NCI-H524 treated with DMSO at 0.1 percent for 48 hours (cell line): ENCODE measurements around the gene MRO.
"Not testable (repeated sequence)": the region's sequence is repeated elsewhere in the genome, so short reads cannot be mapped to it uniquely, and the experiment has no call there.

ENCODE experiments used
- DNase-seq: peaks from one replicate; lab custom pipeline; 2025; lab: John Stamatoyannopoulos, UW

Gene MRO

DNA sequence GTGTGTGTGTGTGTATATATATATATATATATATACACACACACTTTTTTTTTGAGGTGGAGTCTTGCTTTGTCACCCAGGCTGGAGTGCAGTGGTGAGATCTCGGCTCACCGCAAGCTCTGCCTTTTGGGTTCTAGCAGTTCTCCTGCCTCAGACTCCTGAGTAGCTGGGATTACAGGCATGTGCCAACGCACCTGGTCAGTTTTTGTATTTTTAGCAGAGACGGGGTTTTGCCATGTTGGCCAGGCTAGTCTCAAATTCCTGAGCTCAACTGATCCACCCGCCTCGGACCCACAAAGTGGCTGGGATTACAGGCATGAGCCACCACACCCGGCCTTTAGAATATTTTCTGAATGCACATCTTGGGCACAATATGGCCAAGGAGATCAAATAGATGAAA, 13.7 kb upstream of the MRO start:
- not testable (repeated sequence) for DNase-seq

DNA sequence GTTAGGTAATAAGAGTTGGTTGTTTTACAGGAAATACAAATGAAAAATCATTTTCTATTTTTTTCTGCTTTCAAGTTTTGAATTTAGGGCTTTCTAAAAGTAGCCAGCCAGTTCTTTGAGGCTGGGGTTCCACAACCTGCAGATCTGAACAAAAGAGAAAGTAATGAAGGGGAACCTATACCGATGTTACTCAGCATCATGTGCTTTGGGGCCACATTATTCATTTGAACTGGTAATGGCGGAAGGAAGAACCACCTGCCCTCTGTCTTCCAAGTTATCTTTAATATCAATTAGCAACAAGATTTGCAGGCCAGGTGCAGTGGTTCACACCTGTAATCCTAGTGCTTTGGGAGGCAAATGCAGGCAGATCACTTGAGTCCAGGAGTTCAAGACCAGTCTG, 12.9 kb upstream of the MRO start:
- DNase-seq = no peak

DNA sequence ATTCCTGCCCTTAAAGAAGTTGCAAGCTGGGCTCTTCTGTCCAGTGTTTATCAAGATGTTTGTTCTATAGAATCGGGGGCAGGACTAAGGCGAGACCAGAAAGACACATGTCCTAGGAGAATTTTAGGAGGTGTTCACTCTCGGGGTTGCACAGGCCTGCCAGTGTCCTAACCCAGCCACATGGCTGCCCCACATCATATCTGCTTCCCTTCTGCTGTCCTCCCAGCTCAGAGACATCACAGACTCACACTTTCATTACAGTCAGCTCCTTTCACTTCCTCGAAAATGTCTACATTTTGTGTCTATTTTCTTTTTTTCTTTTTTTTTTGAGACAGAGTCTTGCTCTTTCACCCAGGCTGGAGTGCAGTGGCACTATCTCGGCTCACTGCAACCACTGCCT, 10.7 kb upstream of the MRO start:
- DNase-seq = no peak

DNA sequence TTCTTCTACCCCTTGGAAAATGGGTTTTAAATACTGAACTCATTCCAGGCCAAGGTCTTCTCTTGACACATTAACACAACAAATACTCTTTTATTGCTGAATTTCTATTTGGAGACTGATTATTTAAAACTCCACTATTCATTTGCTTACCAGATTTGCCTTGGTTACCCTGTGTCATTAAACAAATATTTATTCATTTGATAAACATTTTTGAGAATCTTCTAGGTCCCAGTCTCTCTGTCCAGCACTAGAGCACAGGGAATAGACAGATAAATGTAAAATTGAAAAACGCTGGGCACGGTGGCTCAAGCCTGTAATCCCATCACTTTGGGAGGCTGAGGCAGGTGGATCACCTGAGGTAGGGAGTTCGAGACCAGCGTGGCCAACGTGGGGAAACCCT, 9.8 kb upstream of the MRO start:
- DNase-seq = no peak

DNA sequence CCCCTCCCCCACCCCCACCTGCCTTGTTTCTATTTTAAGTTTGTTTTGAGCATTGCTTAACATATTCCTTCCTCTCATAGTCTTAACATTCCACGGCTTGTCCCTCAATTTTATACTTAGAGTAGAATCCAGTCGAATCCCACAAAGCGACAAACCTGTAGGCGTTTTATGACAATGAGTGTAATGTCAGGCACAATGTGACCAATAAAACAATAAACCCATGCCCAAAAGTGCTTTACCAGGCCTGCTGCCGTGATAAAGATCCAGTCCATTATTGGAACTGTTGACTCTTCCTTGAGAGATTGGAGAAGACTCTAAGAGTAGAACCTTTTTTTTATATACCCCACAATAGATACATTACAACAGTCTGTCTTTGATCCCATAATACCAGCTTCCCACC, 6.2 kb upstream of the MRO start:
- DNase-seq = no peak

DNA sequence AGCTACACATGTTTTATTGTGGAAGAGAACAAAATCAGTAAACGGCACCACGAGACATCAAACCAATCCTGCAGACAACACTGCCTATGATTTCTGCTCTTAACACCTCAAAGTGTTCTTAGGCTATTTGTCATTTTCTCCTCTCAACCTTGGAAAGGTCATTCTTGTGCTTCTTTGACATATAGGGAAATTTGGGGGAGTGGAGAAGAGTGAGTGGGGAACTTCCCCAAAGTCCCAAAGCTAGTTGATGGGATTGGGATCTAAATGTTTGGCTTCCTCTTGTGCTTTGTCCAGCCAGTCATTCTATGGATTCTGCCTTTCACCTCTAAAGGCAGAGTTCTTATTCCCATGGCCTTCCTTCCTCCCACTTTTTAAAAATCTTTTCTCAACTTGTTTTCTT, 5.8 kb upstream of the MRO start:
- DNase-seq = no peak

DNA sequence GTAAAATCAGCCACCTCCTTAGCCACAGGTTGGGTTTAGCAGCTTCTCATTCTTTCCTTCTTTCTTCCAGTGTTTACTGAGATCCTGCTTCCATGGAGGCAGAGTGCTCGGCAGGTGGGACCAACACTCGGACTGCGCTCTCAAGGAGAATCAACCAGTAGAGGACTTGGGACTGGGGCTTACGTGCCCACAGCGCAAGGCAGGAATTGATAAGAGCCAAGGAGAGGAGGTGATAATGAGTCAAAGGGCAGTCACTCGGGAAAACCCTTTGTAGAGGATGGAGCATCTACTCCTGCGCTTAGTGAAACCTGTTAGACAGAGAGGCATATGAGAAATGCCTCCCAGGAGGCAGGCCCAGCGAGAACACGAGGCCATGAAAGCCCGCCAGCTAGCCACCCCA, 2.9 kb upstream of the MRO start:
- no peak for DNase-seq

DNA sequence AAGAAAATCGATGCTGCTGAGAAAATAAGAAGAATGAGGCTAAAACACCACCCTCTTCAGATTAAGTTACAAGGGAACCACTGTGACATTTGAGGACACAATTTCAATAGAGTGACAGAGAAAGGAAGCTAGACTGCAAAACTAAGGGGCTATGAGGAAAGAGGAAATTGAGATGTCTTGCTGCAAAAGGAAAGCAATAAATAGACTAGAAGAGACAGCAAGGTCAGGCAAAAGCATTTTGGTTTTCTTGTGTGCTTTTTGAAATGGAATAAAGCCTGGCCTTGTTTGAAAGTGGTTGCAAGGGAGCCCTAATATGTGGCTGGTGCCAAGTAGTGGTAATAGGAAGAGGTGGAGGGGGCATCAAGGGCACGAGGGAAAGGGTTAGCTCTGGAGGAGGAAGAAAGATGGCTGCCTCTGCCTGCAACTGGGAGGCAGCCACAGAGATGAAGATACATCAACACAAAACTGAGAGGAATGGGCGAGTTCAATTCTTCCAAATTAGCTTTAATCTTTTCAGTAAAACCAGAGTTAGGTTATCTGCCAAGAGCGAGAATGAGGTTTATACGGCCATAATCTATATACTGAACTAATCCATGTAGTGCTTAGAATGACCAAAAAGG, 1.2 kb upstream of the MRO start:
- DNase-seq = no peak

DNA sequence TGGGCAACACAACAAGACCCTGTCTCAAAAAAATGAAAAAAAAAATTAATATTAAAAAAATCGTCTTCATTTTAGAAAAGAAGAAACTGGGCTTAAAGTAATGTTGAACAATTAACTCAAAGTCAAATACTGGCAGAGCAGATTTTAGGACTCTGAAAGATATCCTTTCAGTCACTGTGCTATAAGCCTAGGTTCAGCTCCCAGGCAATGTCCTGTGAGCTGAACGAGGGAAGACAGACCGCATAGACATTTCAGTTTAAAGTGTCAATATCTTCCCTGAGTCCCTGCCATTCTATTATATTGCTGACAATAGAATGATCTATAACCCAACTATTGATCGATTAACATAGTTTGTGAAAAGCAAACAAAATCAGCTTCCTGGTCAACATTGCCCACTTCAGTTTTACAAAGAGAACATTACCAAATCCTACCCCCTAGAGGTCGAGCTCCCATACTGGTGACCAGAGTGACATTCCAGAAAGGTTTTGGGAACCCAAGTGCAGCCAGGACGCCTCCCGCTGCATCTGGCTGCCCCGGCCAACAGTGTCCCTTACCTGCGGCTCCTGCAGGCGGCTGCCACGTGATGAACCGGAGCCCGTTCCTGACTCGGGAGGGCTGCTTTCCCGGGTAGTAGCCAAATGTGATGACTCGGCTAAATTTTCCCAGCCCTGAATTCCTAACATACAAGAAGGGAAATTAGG, 639 bp downstream of the MRO start:
- DNase-seq = no peak

DNA sequence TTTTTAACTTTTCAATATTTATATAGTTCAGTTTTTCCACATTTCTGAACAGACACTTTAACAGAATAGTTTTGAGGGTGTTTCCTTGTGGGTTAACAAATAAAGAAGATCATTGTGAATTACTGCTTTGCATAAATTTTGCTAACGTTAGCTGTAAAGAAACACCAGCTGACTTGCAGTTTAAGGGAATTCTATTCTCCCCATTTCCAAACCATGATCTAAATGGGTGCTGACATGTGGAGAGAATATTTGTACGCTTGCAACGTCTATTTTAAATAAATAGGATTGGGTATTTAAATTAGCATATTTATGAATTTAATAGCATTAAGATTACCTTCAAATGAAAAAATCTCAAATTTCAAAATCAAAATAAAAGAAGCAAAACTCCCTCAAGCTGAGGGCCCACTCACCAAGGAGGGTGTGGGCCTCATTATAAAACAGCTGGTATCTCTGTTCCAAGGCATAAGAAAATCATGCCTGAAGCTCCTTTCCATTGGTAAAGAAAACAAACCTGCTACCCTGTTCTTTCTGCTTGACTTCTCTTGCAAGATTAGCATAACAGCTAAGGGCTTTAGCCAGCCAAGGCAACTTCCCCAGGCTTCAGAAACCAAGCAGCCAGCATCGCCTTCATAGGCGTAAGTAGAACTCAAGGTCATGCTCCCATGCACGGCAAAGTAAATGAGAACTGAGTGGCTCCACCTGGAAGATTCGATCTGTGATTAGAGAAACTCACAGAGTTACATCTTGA, 3.2 kb downstream of the MRO start:
- no peak for DNase-seq

DNA sequence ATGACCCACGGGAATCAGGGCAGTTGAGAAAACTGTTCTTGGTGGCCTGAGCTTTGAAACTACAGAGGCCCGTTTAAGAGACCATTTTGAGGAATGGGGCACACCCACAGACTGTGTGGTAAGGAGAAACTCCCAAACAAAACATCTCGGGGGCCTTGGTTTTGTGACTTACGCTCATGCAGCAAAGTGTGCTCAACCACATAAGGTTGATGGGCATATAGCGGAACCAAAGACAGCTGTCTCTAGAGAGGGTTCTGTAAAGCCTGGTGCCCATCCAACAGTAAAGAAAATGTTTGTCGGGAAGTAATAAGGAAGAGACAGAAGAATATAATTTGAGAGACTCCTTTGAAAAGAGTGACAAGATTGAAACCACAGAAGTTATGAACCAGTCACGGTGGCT, 5.4 kb downstream of the MRO start:
- no peak for DNase-seq

DNA sequence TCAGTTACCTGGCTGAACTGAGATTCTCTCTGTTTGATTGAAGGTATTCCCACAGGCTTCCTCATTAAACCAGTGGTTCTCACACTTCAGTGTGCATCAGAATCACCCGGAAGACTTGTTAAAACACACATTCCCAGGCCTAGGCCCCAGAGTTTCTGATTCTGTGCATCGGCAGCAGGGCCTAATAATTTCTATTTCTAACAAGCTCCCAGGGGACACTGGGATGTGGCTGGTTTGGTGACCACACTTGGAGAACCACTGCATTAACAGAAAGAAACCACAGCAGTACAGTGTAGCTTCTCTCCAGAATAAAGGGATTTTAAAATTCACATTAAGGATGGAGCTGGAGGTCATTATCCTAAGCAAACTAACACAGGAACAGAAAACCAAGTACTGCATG, 6.5 kb downstream of the MRO start:
- DNase-seq = no peak

DNA sequence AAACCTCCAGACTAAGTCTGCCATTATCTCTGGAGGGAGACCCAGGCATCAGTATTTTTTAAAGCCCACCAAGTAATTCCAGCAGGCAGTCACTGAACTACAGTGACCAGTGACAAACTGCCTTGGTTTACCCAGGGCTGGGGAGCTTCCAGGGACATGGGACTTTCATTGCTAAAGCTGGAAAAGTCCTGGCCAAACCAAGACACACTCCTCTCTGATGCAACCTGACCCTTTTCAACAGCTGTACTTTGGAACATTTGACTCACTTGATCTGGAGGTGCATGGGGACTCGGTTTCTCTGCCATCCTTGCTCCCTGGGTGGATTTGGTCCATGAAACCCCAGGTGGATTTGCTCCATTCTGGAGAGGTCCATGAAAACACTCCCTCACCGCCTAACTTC, 7.0 kb downstream of the MRO start:
- no peak for DNase-seq

DNA sequence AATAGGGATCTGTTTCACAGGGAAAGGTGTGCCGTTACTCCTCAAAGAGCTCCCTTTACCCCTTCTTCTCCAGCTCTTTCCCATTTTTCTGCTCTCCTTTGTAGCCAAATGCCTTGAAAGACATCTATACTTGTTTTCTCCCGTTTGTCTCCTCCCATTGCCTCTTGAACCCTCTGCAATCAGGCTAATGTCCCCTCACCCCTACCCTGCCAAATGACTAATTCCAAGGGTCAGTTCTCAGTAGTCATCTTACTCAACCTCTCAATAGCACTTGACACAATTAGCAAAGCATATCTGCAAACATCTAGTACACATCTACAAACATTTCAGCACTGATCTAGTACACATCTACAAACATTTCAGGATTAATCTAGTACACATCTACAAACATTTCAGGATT, 12.6 kb downstream of the MRO start:
- DNase-seq = no peak

DNA sequence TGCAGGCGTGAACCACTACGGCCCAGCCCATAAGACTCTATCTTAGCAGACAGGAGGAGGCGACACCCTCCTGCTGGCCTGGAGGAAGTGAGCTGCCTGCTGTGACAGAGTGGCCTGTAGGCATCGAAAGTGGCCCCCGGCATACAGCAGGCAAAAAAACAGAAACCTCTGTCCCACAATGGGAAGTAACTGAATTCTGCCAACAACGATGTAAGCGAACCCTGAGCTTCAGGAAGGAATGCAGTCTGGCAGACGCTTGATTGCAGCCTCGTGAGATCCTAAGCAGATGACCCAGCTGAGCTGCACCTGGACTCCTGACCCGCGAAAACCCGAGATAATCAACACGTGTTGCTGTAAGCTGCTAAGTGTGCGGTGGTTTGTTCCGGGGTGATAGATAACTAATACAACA, 13.6 kb downstream of the MRO start:
- DNase-seq = no peak

DNA sequence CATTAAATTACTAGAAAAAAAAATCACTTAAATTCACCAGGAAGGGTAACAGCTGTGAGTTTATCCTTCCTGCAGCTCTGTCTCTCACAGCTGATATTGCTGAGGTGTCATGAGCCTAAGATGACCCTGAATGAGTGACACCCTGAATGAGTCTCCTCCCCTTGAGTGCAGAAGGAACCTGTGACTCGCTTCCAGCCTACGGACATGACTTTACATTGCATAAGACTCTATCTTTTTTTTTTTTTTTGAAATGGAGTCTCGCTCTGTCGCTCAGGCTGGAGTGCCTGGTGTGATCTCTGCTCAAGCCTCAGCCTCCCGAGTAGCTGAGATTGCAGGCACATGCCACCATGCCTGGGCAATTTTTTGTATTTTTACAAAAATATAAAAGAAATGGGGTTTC, 14.1 kb downstream of the MRO start:
- no peak for DNase-seq

DNA sequence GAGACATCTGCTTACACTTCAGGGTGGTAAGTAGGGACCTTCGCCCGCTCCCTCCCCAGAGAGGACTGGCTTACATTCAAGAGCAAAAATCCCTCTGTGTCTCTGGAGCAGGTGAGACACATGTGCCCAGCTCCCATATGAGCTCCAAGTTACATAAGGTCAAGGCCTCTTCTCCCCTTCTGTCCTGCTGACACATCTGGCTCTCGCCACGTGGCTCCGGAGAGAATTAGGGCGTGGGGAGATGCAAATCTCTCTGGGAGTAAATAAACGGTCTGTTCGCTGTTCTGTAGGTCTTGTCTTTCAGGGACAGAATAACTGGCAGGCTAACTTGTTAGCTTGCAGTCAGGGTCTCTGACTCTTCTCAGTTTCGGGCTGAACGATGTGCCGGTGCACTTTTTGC, 16.2 kb downstream of the MRO start:
- peak; percentile 81 for DNase-seq

DNA sequence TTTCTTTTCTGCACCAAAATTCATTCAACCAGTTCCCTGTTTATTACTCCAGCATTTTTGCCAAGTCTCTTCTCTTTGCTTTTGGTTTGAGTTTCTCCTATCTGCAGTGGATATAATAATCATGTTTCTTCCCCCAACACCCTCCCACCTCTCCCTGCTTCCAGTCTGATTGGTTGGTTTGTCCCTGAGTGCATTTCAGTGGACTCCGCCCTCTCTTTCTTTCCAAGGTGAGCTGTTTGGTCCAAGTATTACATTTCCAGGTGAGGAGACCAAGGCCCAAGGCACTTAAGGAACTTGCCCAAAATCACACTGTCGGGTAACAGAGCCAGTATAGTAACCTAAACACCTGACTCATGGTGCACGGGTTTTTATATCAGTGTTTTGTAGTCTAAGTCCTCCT, 17.7 kb downstream of the MRO start:
- no peak for DNase-seq

DNA sequence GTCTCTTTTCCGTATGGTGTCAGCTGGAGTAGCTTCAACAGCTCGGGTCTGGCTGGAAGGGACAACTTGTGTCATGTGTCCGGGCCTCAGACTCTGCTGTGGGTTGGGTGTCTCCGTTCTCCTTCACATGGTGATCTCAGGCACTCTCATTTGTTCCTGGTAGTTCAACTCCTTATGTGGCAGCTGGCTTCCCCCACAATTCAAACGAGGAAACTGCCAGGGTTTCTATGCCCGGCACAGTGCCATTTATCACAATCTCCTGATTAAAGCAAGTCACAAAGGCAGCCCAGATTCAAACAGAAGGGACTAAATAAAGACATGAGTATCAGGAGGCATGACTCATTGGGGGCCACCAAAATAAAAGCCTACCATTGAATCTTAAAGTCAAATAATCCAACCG, 22.7 kb downstream of the MRO start:
- no peak for DNase-seq

DNA sequence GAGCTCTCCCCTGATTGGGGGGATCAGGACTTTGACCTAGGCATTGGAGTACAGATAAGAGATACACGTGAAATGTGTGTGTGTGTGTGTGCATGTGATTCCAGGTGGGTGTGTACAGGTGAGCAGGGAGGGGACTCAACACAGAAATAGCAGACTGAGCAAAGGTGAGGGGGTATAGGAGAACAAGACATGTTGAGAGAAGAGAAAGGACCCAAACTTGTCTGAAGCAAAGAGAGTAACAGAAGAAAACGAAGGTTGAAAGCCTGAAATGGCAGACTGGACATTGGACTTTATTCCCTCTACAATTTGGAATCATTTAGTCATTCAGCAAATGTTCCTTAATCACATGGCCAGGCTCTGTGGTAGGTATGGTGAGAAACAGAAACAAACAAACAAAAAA, 23.3 kb downstream of the MRO start:
- no peak for DNase-seq

DNA sequence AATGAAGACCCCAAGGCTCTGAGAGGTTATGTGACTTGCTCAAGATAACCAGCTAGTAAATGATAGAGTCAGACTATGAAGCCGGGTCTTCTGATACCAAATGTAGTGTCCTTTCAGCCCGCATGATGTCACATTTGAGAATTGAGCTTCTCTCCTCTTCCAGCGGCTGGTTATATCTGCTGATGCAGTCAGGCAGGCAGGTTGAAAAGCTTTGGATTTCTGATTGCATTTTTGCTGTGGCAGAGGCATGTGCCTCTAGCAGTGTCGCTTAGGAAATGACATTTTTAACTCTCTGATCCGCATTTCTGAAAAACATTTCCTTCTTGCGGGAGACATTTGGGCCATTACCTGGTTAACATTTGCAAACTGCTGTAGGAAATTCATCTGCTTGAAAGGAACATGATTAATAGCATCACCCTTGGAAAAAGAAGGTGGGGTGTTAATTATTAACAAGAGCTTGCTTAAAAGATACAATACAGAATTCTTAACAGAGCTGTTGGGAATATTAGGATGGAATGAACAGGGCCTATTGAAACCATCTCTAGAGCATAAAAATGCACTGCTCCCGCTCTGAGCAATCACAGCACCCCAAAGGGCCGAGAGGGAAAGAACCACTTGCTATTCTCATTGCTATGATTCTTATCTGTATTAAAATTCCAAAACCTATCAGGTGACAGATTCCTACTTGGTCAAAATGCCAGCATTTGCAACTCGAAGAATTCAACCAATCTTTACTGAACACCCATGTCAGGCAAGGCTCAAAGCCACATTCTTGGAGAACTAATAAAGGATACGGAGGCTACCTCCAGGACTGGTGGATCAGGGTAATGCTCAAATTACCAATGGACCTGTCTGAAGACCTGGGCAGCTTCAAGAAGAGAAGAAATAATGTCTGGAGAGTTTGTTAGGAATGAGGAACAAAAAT, 25.9 kb downstream of the MRO start:
- DNase-seq = no peak

DNA sequence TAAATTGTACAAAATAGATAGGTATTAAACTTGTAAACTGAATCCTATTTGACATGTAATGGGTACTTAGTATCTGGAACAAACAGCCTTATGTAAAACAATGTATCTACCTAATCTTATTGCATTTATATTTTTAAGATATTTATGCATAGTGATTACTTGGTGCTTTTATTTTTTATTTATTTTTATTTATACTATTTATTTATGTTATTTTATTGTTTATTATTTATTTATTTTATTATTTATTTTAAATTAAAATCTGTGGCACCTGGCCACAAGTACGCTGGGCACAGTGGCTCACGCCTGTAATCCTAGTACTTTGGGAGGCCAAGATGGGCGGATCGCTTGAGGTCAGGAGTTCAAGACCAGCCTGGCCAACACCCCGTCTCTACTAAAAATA, 26.9 kb downstream of the MRO start:
- no peak for DNase-seq
